B cell (primary cell): Measurements from ENCODE around the gene SLC13A3. TPM values are rescaled to one million over a fixed set of nuclear protein-coding genes. Genes with fewer than 3 reads are reported as not detected.

Experiments
- ATAC-seq: fragments of 200-7000 bp; cut with Tn5 transposase; one replicate; pipeline ENCODE4 v1.10.0; 2021; ENCODE audit warnings: low read depth, mild to moderate bottlenecking, moderate number of reproducible peaks, moderate library complexity
- CTCF ChIA-PET: fragments of 350-600 bp; sonication (Branson Sonifier 250); formaldehyde crosslinking; loops from one replicate; lab custom pipeline; 2021; ENCODE audit warnings: antibody characterized with exemption, inconsistent platforms; lab: Charles Lee
- POLR2A ChIA-PET: fragments of 350-600 bp; sonication (Branson Sonifier 250); formaldehyde crosslinking; loops from one replicate; lab custom pipeline; 2021; ENCODE audit warnings: antibody characterized with exemption; lab: Charles Lee
- DNase-seq: peaks from one replicate; pipeline ENCODE4 v3.0.0; 2013
- H2AFZ ChIP-seq: 2 replicates; pipeline ENCODE4 v1.6.1; 2012; ENCODE audit warnings: mild to moderate bottlenecking, low read depth, low read length; ENCODE audit not compliant: insufficient read depth, poor library complexity, severe bottlenecking
- H3K27ac ChIP-seq, 2 donors: 1 replicate in 1 of 2; 2 replicates in 1 of 2; pipeline ENCODE4 v1.5.1; 2012 to 2013; ENCODE audit warnings: low read length in 2 of 2, mild to moderate bottlenecking in 2 of 2, moderate library complexity in 1 of 2
- H3K27me3 ChIP-seq, 4 experiments: fragments of 200-600 bp in 1 of 4; sonication (generic) in 1 of 4; replicated peaks in 1 of 4; 1 replicate in 2 of 4; 2 replicates in 2 of 4; pipeline versions ENCODE4 v1.6.1 to v1.7.0; 2013 to 2016; ENCODE audit warnings: low read length in 3 of 4, mild to moderate bottlenecking in 2 of 4, mixed read lengths in 1 of 4, moderate library complexity in 1 of 4; ENCODE audit not compliant: insufficient read depth in 4 of 4, control insufficient read depth in 3 of 4; ENCODE audit errors: control extremely low read depth in 1 of 4
- H3K36me3 ChIP-seq, 2 experiments: replicated peaks in 1 of 2; 1 replicate in 1 of 2; 2 replicates in 1 of 2; pipeline versions ENCODE4 v1.6.1 to v1.7.1; 2013; ENCODE audit warnings: low read length in 1 of 2; ENCODE audit not compliant: insufficient read depth in 2 of 2, control insufficient read depth in 1 of 2; ENCODE audit errors: control extremely low read depth in 1 of 2, extremely low read depth in 1 of 2
- H3K4me1 ChIP-seq, 2 donors: fragments of 200-600 bp in 1 of 2; sonication (generic) in 1 of 2; 1 replicate in 1 of 2; 2 replicates in 1 of 2; pipeline versions ENCODE4 v1.5.1 to v1.6.1; 2013 to 2017; ENCODE audit warnings: low read length in 2 of 2; ENCODE audit not compliant: control insufficient read depth in 2 of 2, insufficient read depth in 2 of 2
- H3K4me2 ChIP-seq: replicated peaks from 2 replicates; pipeline ENCODE3; 2012; ENCODE audit warnings: mild to moderate bottlenecking, low read depth, low read length; ENCODE audit not compliant: poor library complexity, severe bottlenecking
- H3K4me3 ChIP-seq, 5 experiments: fragments of 200-600 bp in 1 of 5; sonication (generic) in 1 of 5; 1 replicate in 3 of 5; 2 replicates in 2 of 5; pipeline versions ENCODE4 v1.5.1 to v1.7.0; 2011 to 2016; ENCODE audit warnings: low read length in 4 of 5, mild to moderate bottlenecking in 4 of 5, low read depth in 2 of 5, control low read depth in 1 of 5, moderate library complexity in 1 of 5; ENCODE audit not compliant: insufficient read depth in 1 of 5; ENCODE audit errors: control extremely low read depth in 1 of 5, extremely low read depth in 1 of 5
- H3K79me2 ChIP-seq: fragments of 200-600 bp; sonication (generic); one replicate; pipeline ENCODE4 v1.6.0; 2016; ENCODE audit warnings: low read length; ENCODE audit not compliant: control insufficient read depth, insufficient read depth
- H3K9ac ChIP-seq: fragments of 200-600 bp; sonication (generic); 2 replicates; pipeline ENCODE4 v1.6.1; 2017; ENCODE audit warnings: mild to moderate bottlenecking, low read length, moderate library complexity
- H3K9me3 ChIP-seq, 3 donors: one replicate each; pipeline versions ENCODE4 v1.6.1 to v1.7.1; 2013; ENCODE audit warnings: low read length in 2 of 3; ENCODE audit not compliant: control insufficient read depth in 2 of 3, insufficient read depth in 1 of 3; ENCODE audit errors: control extremely low read depth in 1 of 3
- H4K20me1 ChIP-seq: 2 replicates; pipeline ENCODE4 v1.6.0; 2012; ENCODE audit warnings: mild to moderate bottlenecking, low read length; ENCODE audit not compliant: insufficient read depth, control insufficient read depth, poor library complexity, severe bottlenecking
- H3K27ac Mint-ChIP-seq: one replicate; pipeline ENCODE4 v1.8.0; 2021; ENCODE audit warnings: mixed read lengths
- H3K27me3 Mint-ChIP-seq: one replicate; pipeline ENCODE4 v1.8.0; 2021; ENCODE audit warnings: mixed read lengths
- H3K4me1 Mint-ChIP-seq: one replicate; pipeline ENCODE4 v1.8.0; 2021; ENCODE audit warnings: mixed read lengths
- H3K4me3 Mint-ChIP-seq: one replicate; pipeline ENCODE4 v1.8.0; 2021; ENCODE audit warnings: mixed read lengths
- H3K9me3 Mint-ChIP-seq: one replicate; pipeline ENCODE4 v1.8.0; 2022; ENCODE audit warnings: mixed read lengths; ENCODE audit not compliant: insufficient read depth
- CTCF ChIP-seq: fragments of 200-600 bp; IDR thresholded peaks from one replicate; pipeline ENCODE4 v1.8.0; 2022; ENCODE audit warnings: antibody characterized with exemption, mild to moderate bottlenecking
- EZH2 ChIP-seq: IDR thresholded peaks from 2 replicates; pipeline ENCODE4 v1.6.1; 2012; ENCODE audit warnings: borderline replicate concordance, low read depth, mild to moderate bottlenecking, moderate library complexity, low read length; ENCODE audit not compliant: insufficient read depth, poor library complexity, severe bottlenecking
- whole genome bisulfite sequencing: methylation state at CpG from one replicate; pipeline ENCODE4 v1.1.5; 2013; ENCODE audit warnings: missing lambda C conversion rate; ENCODE audit not compliant: insufficient coverage; 5-methylcytosine and 5-hydroxymethylcytosine counted together
- intact Hi-C: fragments of 100-400 bp; cut with micrococcal nuclease; formaldehyde crosslinking; loops from one replicate; pipeline ENCODE4 v1.10.0; 2022
- polyA plus RNA-seq: library from polyadenylated mRNA; depleted of rRNA; stranded (reverse); fragments of >200 nt; gene quantifications from 2 replicates; pipeline ENCODE4 v1.2.3, GENCODE V29; 2012
- total RNA-seq, 2 donors: library from RNA; stranded (reverse); fragments of 120-200 nt in 1 of 2; gene quantifications; 1 replicate in 1 of 2; 2 replicates in 1 of 2; pipeline versions ENCODE4 v1.2.3 to v1.2.4, GENCODE V29; 2013 to 2022

Gene SLC13A3
- total and polyA plus RNA-seq, 2 donors (not counting 1 experiment from before 2014, with no cell fraction given), result 0.09 to 0.20 TPM

DNA sequence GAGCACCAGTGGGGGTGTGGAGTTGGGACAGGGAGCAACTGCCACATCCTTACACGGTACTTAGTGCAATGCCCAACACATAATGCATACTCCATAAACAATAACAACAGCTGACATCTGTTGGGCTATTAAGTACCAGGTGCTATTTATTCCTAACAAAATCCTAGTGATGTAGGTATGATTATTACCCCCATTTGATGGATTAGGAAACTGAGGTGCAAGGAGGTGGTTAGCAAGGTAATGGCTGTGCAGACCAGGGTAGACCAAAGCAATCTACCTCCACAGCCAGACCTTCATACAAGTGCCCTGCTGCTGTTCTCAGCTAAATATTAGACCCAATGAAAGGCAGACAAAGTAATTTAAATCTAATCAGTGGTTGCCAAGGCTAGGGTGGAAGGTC is 36.8 kb downstream of the SLC13A3 start:
- Histone ChIP-seq H3K36me3 (no peaks in the 10 kb centered on the region), H2AFZ (no peak overlapping the region), H4K20me1 (no peaks in the 10 kb centered on the region), H3K79me2 (no peaks in the 10 kb centered on the region), H3K27me3 (peaks cover 0 to 11% (median 5%) of the 10 kb centered on the region in 4 experiments), H3K4me2 (no peak overlapping the region), H3K4me1 (no peaks in the 10 kb centered on the region), H3K27ac (no peak overlapping the region), H3K4me3 (no peak overlapping the region), H3K9ac (no peak overlapping the region), H3K9me3 (peaks cover 0 to 3% (median 0%) of the 10 kb centered on the region in 3 donors)
- Mint-ChIP-seq H3K27ac (no peak overlapping the region), H3K27me3 (peaks cover 26% of the 10 kb centered on the region), H3K4me1 (no peaks in the 10 kb centered on the region), H3K4me3 (no peak overlapping the region), H3K9me3 (peaks cover 4% of the 10 kb centered on the region)
- CTCF ChIA-PET, result no interaction called here
- ATAC-seq, result no peak
- POLR2A ChIA-PET, result no interaction called here
- TF ChIP-seq CTCF (no peak), EZH2 (no peak)
- WGBS, result no CpG with 5 or more reads among the region's 1 CpG
- DNase-seq, result no peak
- intact Hi-C loops, result no loop called here

DNA sequence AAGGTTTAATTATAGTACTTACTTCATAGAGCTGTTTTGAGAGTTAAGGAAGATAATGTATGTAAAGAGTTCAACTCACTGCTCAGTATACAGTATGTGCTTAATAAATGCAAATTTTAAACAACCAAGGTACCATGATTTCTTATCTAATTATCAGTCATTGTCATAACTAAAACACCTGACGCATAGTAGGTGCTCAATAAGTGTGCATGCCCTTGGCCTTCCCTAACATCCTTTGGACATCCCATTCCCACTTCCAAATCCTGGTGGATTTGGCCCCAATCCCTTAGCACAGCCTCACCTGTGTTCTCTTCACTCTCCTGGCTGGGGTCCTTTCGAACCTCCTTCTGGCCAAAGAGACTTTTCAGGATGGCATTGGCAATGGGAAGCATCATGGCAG is 41.1 kb downstream of the SLC13A3 start:
- TF ChIP-seq CTCF, result no peak
- Histone ChIP-seq H3K36me3 (no peaks in the 10 kb centered on the region), H3K4me1 (no peaks in the 10 kb centered on the region), H2AFZ (no peak overlapping the region), H3K9me3 (peaks cover 0 to 3% (median 0%) of the 10 kb centered on the region in 3 donors), H3K79me2 (no peaks in the 10 kb centered on the region), H3K27me3 (peaks cover 0 to 5% (median 0%) of the 10 kb centered on the region in 4 experiments), H4K20me1 (no peaks in the 10 kb centered on the region), H3K4me3 (no peak overlapping the region), H3K4me2 (no peak overlapping the region), H3K9ac (no peak overlapping the region), H3K27ac (no peak overlapping the region)
- no peak for ATAC-seq
- H3K4me3 Mint-ChIP-seq, result no peak overlapping the region
- 92% methylated on average over 2 of the region's 2 CpGs for WGBS
- no peak for DNase-seq
- H3K27me3 Mint-ChIP-seq, result peaks cover 20% of the 10 kb centered on the region
- no peaks in the 10 kb centered on the region for H3K4me1 Mint-ChIP-seq
- intact Hi-C loops, result no loop called here
- CTCF ChIA-PET, result no interaction called here
- no peak overlapping the region for H3K27ac Mint-ChIP-seq
- H3K9me3 Mint-ChIP-seq, result no peaks in the 10 kb centered on the region
- POLR2A ChIA-PET, result no interaction called here
